GM10248 (cell line): ENCODE data around the gene EPHA8.

Experiments used
- CTCF ChIA-PET: fragments of 300-600 bp; sonication (Branson Sonifier 250); formaldehyde crosslinking; extraction: SDS; loops from one replicate; lab custom pipeline; 2021; ENCODE audit warnings: antibody characterized with exemption; lab: Yijun Ruan, JAX
- POLR2A ChIA-PET: fragments of 350-650 bp; sonication (Branson Sonifier 250); formaldehyde crosslinking; extraction: SDS; loops from one replicate; lab custom pipeline; 2020; ENCODE audit warnings: antibody characterized with exemption; lab: Yijun Ruan, JAX
- DNase-seq: peaks from one replicate; pipeline ENCODE4 v3.0.0; 2012; ENCODE audit errors: extremely low spot score
- TF ChIP-seq, protein P1 (sequence below): IDR thresholded peaks from 2 replicates; pipeline ENCODE4 v1.5.1; 2012; ENCODE audit warnings: mild to moderate bottlenecking, low read depth; ENCODE audit errors: extremely low read depth, missing control alignments, control extremely low read depth

Gene EPHA8

DNA sequence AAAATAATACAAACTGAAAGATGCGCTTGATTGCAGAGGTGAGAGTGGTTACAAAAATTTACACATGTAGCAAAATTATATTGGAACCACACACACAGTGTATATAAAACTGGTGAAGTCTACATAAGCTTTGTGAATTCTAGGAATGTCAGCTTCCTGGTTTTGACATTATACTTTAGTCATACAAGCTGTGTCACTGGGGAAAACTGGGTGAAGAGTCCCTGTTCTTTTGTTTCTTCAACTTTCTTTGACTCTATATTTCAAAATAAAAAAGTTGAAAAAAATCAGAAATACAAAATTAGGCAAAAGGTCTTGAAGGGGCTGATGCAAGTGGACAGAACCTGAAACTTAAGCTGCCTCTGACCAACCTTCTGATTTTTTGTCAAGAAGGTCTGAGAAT, 83.1 kb downstream of the EPHA8 start:
- POLR2A ChIA-PET: no interaction called here
- TF ChIP-seq, protein P1, sequence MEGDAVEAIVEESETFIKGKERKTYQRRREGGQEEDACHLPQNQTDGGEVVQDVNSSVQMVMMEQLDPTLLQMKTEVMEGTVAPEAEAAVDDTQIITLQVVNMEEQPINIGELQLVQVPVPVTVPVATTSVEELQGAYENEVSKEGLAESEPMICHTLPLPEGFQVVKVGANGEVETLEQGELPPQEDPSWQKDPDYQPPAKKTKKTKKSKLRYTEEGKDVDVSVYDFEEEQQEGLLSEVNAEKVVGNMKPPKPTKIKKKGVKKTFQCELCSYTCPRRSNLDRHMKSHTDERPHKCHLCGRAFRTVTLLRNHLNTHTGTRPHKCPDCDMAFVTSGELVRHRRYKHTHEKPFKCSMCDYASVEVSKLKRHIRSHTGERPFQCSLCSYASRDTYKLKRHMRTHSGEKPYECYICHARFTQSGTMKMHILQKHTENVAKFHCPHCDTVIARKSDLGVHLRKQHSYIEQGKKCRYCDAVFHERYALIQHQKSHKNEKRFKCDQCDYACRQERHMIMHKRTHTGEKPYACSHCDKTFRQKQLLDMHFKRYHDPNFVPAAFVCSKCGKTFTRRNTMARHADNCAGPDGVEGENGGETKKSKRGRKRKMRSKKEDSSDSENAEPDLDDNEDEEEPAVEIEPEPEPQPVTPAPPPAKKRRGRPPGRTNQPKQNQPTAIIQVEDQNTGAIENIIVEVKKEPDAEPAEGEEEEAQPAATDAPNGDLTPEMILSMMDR: no peak
- no peak for DNase-seq
- CTCF ChIA-PET: interaction anchor here (1.3 kb wide), 1 partner anchor 226 kb away, joined by 6 read pairs; no protein-coding TSS in a partner anchor

DNA sequence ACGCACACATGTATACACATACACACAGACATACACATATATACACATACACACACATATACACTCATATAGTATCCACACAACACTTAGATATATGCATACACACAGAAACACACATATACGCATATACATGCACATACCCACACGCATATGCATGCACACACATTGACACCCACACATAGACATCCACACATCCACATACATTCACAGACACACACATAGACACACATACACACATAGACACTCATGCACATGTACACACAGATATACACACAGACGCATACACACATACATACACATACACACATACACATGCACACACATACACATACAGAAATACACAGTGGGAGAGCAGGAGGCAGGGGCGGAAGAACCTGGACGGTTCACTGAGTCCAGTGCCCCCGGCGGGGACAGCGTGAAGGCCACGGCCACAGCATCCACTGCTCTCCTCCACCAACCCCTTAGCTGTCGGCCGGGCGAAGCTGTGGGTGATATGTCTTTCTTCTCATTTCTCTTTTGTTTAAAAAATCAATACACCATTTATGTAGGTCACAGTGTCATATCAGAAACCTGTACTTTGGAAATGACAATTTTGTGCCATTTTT, 86.9 kb downstream of the EPHA8 start:
- POLR2A ChIA-PET: no interaction called here
- no peak for DNase-seq
- TF ChIP-seq, protein P1: no peak
- CTCF ChIA-PET: no interaction called here

GRCh38 chr1:22651941-22652856, 88.9 kb downstream of the EPHA8 start:
- no peak for DNase-seq
- TF ChIP-seq, protein P1: no peak
- POLR2A ChIA-PET: no interaction called here
- CTCF ChIA-PET: interaction anchor here (1.0 to 1.7 kb wide), 2 partner anchors 10 to 16 kb away, joined by 3 read pairs; partner anchors contain the start of gene C1QA

GRCh38 chr1:22652881-22653316, 89.6 kb downstream of the EPHA8 start, which contains the start of gene C1QB:
C1QB (plus strand) TSS chr1:22653236; CDS start chr1:22659463, 6,227 bp downstream.
- TF ChIP-seq, protein P1: no peak
- no peak for DNase-seq
- ChIA-PET POLR2A (no interaction called here), CTCF (interaction anchor here (1.2 to 1.7 kb wide), 3 partner anchors 10 to 17 kb away, joined by 3 to 4 read pairs (median 3); partner anchors contain the start of gene C1QA)
